ENCODE measurements around the gene AQP5.

Gene AQP5

DNA sequence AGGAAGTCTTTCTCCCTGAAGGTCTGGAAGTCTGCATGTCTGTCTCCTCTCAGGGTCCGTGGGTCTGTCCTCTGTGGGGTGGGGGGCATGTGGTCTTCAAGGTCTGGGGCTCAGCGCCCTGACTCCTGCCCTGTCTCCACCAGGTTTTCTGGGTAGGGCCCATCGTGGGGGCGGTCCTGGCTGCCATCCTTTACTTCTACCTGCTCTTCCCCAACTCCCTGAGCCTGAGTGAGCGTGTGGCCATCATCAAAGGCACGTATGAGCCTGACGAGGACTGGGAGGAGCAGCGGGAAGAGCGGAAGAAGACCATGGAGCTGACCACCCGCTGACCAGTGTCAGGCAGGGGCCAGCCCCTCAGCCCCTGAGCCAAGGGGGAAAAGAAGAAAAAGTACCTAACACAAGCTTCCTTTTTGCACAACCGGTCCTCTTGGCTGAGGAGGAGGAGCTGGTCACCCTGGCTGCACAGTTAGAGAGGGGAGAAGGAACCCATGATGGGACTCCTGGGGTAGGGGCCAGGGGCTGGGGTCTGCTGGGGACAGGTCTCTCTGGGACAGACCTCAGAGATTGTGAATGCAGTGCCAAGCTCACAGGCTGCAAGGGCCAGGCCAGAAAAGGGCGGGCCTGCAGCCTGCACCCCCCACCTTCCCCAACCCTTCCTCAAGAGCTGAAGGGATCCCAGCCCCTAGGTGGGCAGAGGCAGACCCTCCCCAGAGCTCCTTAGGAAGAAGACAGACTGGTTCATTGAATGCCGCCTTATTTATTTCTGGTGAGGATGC is 3.4 kb downstream of the AQP5 start:
- DNase-seq (ENCODE audit: low read depth), result no peak

DNA sequence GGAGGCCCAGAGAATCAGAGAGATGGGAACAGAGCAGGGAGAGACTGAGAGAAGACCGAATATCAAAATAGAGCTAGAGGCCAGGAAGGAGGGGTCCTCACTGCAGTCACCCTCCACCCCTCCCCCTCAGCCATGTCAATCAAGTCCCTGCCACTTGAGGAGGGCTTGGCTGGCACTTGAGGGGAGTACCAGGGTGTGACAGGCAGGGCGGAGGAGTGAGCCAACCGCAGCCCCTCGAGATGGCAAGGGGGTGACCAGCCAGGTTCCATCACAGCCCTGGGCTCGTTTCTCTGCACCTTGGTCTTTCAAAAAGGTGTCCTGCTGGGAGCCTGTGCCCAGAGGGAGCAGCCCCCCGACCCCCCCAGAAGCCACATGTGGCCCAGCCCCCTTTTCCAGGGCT is 4.2 kb downstream of the AQP5 start:
- no peak for DNase-seq (ENCODE audit: low read depth)

DNA sequence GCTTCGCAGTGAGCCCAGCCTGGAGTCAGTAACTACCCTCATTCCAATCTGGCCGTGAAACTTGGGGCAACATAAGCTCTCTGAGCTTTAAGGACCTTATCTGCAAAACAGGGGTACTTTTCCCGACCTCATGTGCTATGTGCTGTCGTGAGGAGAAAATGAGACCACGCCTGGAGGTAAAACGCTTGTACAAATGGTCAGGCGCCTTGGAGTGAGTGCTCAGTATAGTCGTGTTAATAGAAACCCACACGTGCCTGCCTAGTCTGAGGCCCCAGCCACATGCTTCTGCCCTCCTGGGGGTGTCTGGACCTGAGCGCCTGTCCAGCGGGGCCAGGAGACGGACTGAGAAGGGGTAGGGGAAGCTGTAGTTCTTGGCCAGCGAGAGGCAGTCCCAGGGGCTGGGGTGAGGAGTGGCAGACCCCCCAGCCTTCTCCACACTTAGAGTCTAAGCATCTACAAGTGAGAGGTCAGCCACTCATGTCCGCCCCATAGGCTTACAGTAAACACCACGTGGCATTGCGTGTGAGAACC is 4.9 kb downstream of the AQP5 start:
- no peak for DNase-seq (ENCODE audit: low read depth)

DNA sequence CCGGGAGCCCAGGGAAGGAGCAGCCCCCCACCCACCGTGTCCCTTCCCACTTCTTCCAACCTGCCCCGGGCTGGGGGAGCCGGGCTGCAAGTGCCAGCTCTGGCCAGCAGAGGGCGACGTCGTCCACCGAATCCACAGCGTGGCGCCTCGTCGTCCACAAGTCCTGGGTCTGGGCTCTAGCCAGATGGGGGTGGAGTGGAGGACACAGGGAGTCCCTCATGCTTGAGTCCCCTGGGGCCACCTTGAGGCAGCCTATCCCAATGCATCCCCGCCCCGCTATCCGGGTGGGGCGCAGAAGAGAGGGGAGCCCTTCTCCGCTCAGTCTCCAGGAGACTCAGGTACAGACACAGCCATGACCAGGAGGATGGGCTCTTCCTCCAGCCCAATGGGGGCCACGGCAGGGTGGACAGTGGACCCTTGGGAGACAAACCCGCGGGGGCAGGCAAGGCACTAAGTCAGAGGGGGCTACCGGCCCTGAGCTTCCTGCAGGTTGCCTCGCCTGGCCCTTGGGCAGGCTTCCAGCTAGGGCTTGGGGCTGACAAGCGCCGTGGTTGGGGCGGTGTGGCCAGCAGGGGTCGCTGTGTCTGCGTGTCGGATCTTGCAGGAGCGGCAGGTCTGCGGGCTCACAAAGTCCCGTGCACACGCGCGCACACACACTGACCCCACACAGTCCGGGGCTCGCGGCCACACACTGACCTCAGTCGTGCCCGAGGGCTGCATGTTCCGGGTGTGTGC is 5.5 kb downstream of the AQP5 start:
- DNase-seq (ENCODE audit: low read depth), result peak; percentile 85

DNA sequence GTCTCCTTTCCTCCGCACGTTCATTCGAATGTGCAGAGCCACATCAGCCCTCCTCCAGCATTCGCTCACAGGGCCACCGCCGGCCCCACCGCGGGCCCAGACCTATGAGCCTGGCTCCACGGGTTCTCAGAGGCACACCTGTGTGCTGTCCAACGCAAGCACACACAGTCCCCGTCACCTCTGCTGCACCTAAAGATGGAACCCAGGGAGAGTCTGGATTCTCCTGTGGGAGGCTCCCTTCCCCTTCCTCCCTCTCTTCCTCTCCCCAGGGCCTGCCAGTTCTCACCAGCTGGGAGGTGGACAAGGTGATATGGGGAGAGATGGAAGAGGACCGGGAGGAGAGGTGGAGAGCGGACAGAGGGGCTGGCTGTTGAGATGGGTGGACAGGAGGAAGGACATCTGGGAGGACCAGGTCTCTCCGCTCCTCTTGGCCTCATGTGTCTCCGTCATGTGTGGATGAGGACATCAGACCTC is 6.1 kb downstream of the AQP5 start:
- DNase-seq (ENCODE audit: low read depth), result no peak

DNA sequence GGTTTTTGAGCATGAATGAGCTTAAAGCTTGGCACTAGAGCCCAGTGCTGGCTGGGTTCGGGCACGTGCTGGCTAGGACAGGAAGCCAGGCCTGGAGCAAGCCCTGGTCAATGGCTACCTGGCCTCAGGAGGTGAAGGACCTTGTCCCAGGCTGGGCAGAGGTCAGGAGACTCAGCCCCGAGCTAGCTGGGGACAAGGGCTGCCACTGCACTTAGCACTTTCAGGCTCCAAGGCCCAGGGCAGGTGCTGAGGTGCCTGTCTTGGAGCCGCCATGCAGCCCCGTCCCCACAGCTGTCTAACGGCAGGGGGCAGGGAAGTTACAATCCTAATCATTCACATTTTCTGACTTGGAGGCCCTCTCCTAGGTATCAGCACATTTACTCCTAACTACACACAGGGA is 6.8 kb downstream of the AQP5 start:
- no peak for DNase-seq (ENCODE audit: low read depth)

DNA sequence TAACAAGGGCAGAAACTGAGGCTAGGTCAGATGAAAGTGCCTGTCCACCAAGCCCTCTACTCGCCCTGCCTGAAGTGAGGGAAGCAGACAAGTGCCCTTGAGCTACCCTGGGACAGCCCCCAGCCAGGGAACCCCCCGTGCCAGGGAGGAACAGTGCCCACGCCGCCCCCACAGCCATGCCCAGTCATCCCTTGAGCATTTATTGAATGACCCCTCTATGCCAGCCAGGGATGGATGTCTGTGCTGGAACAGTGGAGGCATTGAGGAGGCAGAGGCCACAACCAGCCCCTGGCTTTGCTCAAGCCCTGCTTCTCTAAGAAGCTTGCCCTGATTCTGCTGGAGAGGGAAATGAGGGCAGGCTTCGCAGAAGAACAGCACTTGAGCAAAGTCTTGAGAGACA is 7.4 kb downstream of the AQP5 start:
- no peak for DNase-seq (ENCODE audit: low read depth)

DNA sequence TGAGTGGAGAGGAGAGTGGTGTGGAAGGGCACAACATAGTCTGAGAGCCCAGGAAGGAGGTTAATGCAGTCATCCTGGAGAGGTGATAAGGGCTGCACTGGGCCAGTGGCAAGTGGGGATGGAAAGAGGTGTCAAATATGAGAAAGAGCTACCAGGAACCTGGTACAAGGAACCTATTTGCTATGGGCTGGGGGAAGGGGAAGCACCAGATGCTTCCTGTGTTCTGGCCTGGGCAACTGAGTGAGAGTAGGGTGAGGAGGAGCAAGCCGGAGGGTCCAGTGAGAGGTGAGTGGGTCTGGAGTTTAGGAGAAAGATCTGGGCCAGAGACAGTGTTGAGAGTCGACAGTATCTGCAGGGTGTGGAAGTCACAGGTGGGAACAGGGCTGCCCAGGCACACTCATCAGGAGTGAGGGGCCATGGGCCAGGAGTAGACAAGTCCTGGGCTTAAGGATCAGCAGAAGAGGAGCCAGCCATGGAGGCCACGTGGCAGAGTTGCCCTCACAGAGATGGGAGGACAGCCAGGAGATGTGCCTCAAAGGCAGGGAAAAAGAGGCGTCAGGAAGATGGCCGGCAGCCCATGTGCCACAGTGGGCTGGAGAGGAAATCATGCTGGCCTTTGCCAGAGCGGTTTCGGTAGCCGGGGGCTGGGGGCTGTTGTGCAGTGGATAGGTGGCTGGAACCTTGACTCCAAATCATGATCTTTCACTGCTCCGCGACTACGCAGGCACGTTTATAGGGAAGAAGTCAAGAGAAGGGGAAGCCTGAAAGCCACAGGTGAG is 8.2 kb downstream of the AQP5 start:
- no peak for DNase-seq (ENCODE audit: low read depth)

DNA sequence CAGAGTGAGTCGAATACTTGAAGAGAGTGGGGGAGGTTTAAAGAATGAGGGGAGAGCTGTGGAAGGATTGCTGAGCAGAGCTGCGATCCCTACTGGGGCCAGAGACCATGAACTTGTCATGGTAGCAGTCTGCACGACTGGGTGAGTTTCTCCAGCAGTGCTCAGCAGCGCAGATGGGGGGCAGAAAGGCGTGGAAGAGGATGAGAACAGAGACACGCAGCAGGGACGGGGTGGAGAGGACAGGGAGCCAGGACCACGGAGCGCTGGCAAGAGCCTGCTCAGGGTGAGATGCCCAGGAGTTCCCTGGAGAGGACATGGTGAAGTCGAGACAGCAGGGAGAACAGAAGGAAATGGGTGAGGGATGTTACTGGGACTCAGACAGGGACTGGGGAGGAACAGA is 9.0 kb downstream of the AQP5 start:
- no peak for DNase-seq (ENCODE audit: low read depth)

DNA sequence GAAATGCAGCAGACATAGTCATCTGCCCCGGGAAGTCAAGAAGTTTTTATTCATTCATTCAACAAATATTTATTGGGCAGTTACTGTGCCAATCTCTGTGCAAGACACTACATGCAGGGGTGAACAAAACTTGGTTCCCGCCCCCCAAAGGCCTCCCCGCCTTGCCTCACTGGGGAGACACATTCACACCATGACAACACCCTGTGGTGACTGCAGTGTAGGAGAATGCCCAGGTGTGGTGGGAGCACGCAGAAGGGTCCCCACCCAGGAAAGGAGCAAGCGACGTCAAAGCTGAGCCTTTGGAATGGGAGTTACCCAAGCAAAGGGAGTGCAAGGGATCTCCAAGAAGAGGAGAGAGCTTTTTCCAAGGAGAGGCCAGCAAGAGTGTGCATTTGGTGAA is 9.5 kb downstream of the AQP5 start:
- no peak for DNase-seq (ENCODE audit: low read depth)

DNA sequence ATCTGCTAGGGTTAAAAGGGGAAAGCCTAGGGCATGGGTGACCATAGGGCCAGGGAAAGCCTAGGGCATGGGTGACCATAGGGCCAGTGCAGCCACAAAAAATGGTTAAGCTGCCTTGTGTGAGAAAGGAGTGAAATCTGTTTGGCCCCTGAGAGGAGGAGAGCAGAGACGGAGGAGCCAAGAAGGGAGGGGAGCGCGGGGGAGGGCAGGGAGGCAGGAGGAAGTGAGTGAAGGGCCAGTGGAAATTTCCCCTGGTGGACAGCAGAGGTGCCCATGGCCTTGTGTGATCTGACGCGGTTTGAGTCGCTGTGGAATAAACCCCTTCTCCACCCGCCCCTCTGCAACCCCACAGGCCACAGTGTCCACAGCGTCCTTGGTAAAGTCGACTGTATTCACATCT is 10.5 kb downstream of the AQP5 start:
- DNase-seq (ENCODE audit: low read depth), result no peak

DNA sequence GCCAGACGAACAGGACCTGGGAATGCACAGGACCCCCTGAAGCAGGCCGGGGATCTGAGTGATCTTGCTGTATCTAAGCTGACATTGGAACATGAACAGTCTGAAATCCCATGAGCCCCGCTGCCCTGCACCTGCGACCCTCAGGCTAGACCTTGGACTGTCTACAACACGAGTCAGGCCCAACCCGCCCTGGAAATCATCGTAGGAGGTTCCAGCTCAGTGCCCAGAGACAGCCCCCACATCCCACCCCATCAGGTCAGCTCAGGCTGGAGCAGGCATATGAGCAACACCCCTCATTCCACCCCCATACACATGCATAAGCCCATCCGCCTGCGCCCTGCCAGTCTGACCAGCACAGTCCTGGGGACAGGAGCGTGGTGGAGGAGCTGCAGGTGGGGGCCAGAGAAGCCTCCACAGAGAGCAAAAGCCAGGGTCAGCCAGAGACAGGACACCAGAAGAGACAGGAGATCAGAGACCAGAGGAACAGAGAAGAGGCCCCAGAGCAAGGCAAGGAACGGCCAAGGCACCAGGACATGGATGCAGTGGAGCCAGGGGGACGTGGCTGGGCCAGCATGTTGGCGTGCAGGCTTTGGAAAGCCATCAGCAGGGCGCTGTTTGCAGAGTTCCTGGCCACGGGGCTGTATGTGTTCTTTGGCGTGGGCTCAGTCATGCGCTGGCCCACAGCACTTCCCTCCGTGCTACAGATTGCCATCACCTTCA is 11.1 kb downstream of the AQP5 start, which contains the start of gene AQP6:
TSS of gene AQP6 (plus strand) at position 307 of the 720 bp plus-strand sequence. CDS start at position 534, 227 bp downstream.
- no peak for DNase-seq (ENCODE audit: low read depth)

DNA sequence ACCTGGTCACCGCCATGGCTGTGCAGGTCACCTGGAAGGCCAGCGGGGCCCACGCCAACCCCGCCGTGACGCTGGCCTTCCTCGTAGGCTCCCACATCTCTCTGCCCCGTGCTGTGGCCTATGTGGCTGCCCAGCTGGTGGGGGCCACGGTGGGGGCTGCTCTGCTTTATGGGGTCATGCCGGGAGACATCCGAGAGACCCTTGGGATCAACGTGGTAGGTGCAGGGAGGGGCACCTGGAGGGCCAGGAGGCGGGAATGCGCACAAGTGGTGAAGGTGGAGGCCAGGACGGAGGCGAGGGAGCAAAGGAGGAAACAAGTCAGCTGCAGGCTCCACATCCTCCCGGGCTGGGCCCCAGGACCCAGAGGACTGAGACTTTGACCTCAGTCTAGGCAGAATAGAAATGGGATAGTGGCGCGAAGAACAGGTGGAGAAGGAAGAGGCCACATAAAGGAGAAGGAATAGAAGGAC is 11.7 kb downstream of the AQP5 start:
- DNase-seq (ENCODE audit: low read depth), result no peak

DNA sequence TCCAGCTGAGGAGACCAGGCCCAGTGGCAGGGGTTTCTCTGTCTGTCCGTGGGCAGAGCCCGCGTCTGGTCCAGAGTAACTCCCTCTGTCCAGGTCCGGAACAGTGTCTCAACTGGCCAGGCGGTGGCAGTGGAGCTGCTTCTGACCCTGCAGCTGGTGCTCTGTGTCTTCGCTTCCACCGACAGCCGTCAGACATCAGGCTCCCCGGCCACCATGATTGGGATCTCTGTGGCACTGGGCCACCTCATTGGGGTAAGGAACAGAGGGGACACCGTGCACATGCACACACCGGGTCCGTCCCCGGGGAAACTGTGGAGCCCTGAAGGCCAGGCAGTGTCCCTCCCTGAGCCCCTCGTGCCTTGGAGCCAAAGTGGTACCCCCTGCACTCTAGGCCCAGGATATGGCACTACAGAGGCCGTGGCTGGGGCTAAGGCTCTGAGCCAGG is 12.6 kb downstream of the AQP5 start:
- no peak for DNase-seq (ENCODE audit: low read depth)

DNA sequence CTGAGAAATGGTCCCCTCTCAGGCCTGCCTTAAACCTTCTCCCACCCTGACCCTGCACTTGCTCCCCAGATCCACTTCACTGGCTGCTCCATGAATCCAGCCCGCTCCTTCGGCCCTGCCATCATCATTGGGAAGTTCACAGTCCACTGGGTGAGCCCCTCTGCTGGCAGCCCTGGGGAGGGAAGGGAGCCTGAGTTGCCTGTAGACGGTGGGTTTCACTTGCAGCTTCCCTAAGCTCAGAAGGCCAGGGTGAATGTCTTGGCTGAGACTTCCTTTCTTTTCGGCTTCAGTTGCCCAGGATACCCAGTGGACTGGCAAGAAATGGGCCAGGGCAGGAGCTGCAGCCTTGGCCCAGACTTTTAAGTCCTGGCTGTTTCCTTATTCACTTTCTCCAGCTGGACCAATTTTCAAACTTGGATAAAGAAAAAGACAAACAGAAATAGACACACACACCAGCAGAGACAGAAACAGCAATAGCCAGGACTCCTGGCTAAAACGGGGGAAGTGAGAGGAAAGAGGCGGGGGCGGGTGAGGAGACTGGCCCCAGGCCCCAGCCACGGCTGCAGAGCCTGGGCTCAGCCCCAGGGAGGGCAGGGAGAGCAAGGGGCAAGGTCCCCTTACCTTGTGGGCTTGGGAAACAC is 13.1 kb downstream of the AQP5 start:
- DNase-seq (ENCODE audit: low read depth), result no peak

DNA sequence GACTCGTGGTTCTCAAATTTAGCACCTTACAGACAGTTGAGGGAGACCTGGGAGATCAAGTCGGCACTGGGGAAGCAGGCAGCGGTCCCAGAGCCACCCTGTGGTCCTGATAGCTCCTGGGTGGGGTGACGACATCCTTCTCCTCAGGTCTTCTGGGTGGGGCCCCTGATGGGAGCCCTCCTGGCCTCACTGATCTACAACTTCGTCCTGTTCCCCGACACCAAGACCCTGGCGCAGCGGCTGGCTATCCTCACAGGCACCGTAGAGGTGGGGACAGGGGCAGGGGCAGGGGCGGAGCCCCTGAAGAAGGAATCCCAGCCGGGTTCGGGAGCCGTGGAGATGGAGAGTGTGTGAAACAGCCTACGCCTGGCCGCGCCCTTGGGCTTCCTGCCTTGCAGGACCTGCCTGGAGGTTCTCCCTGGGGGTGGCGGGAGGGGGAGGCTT is 13.7 kb downstream of the AQP5 start:
- DNase-seq (ENCODE audit: low read depth), result no peak

DNA sequence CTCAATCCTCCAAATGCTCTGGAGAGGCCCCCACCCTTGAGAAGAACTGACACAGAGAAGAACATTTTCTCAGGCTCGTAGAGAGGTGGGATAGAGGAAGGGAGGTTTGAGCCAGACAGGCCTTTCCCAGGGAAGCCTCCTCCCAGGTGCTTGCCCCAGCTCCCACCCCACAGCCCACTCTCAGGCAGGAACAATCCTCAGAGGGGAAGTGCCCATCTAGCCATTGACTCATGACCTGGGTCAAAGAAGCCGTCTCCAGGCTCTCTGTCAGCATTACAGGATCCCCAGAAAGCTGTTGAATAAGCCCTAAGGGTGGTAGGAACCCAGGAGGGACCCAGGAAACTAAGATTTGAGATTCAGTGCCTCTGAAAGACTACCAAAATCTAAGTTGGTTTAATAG is 14.9 kb downstream of the AQP5 start:
- no peak for DNase-seq (ENCODE audit: low read depth)

DNA sequence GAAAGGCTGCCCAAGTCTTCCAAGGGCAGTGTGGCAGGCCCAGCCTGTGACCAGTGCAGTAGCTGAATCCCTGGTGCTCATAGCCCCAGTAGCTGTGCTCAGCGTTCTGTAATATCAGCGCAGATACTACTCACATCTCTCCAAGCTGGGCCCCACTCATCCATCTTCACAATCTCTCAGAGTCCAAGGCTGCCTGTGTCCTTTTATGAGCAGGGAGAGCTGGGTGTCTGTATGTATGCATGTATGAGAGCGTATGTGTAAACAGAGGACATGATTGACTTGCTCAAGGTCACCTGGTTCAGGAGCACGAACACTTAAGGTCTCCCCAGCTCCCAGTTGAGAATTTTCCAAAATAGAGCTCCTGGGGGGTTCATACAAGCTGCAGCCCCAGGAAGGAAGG is 16.5 kb downstream of the AQP5 start:
- DNase-seq (ENCODE audit: low read depth), result no peak

DNA sequence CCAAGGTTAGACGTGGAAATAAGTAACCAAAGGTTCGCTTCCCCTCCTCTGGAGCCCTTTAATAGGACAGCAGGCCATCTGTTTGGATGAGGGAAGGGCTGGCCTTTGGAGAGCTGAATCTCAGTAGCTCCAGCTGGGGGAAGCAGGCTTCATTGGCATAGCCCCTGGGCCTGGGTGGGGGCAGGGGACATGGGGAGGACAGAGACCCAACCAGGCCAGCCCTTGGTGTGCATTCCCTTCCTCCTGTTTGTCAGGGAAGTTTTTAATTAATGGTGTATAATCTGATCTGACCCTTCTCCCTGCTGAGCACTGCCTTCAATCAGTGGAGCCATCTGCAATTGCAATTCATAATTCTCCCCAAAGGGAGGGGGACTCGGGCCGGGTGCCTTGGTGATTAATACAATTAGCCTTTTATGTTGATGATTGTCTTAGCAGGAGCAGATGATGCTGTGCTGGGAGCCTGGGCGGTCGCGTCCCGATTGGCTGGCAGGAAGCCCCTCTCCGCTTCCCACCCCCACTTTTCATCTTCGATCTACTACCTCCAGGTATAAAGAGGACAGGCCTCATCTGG is 17.4 kb downstream of the AQP5 start:
- DNase-seq (ENCODE audit: low read depth), result no peak

DNA sequence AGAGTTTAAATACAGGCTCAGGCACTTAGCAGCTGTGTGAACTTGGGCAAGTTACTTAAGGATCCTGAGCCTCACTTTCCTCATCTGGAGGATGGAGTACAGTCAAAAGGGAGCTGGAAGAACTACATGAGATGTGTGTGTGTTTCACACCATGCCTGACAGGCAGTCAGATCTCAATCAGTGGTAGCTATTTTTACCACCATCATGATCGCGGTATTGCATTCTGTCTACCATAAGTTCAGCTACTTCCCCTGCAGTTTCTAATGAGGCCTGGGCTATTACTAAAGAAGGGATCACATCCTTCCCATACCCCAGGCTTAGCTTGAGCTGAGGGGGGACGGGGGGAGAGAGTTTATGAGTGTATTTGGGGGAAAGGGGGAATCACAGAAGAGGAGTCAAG is 18.1 kb downstream of the AQP5 start:
- DNase-seq (ENCODE audit: low read depth), result no peak

Data from stimulated activated CD4-positive, alpha-beta T cell treated with anti-CD3 and anti-CD28 coated beads, Interleukin-2, amount 100 ng/mL, for 4 hours (primary cell).